Measurements from ENCODE around the gene NEK4. TPM values are rescaled to one million over a fixed set of nuclear protein-coding genes. Genes with fewer than 3 reads are reported as not detected.

NEK4 gene
- total and polyA plus RNA-seq, 2 experiments from 2014 or later: 12.4 to 14.7 TPM

- Histone ChIP-seq H3K27me3 (peaks cover 3% of the 10 kb centered on the region), H3K4me3 (no peak overlapping the region), H3K27ac (no peak overlapping the region), H3K36me3 (no peaks in the 10 kb centered on the region), H3K4me1 (ENCODE audit: low read depth) (no peaks in the 10 kb centered on the region), H3K9me3 (ENCODE audit: low read depth) (no peaks in the 10 kb centered on the region)
- DNase-seq (ENCODE audit: low read depth in 1 of 2, low spot score in 1 of 2): no peak
- no peak for TF ChIP-seq CTCF (IDR thresholded peaks at IDR 0.05; ENCODE audit: low read depth, low read length)
Measured at GRCh38 chr3:52809149-52809548, 38.4 kb upstream of the NEK4 start.

- no peak for TF ChIP-seq CTCF (IDR thresholded peaks at IDR 0.05; ENCODE audit: low read depth, low read length)
- H3K4me3 ChIP-seq: no peak overlapping the region
- no peaks in the 10 kb centered on the region for H3K9me3 ChIP-seq (ENCODE audit: low read depth)
- no peak for DNase-seq (ENCODE audit: low read depth in 1 of 2, low spot score in 1 of 2)
- H3K27me3 ChIP-seq: peaks cover 3% of the 10 kb centered on the region
- no peaks in the 10 kb centered on the region for H3K36me3 ChIP-seq
- H3K27ac ChIP-seq: no peak overlapping the region
- no peaks in the 10 kb centered on the region for H3K4me1 ChIP-seq (ENCODE audit: low read depth)
Measured at GRCh38 chr3:52805270-52806039, 34.7 kb upstream of the NEK4 start.

- H3K4me1 ChIP-seq (ENCODE audit: low read depth): no peaks in the 10 kb centered on the region
- no peaks in the 10 kb centered on the region for H3K27me3 ChIP-seq
- no peaks in the 10 kb centered on the region for H3K36me3 ChIP-seq
- TF ChIP-seq CTCF (IDR thresholded peaks at IDR 0.05; ENCODE audit: low read depth, low read length): no peak
- no peaks in the 10 kb centered on the region for H3K9me3 ChIP-seq (ENCODE audit: low read depth)
- no peak overlapping the region for H3K27ac ChIP-seq
- peak in 1 of 2 donors; percentile 11 for DNase-seq (ENCODE audit: low read depth in 1 of 2, low spot score in 1 of 2)
- no peak overlapping the region for H3K4me3 ChIP-seq
Measured at GRCh38 chr3:52801839-52802238, 31.1 kb upstream of the NEK4 start.

GRCh38 chr3:52800079-52800478 is 29.3 kb upstream of the NEK4 start:
- DNase-seq (ENCODE audit: low read depth in 1 of 2, low spot score in 1 of 2): peak in 1 of 2 donors; percentile 63
- Histone ChIP-seq H3K4me3 (no peak overlapping the region), H3K9me3 (ENCODE audit: low read depth) (no peaks in the 10 kb centered on the region), H3K27me3 (no peaks in the 10 kb centered on the region), H3K36me3 (no peaks in the 10 kb centered on the region), H3K27ac (no peak overlapping the region), H3K4me1 (ENCODE audit: low read depth) (no peaks in the 10 kb centered on the region)
- TF ChIP-seq CTCF (IDR thresholded peaks at IDR 0.05; ENCODE audit: low read depth, low read length): no peak

- no peaks in the 10 kb centered on the region for H3K36me3 ChIP-seq
- no peaks in the 10 kb centered on the region for H3K9me3 ChIP-seq (ENCODE audit: low read depth)
- no peak overlapping the region for H3K4me3 ChIP-seq
- no peaks in the 10 kb centered on the region for H3K4me1 ChIP-seq (ENCODE audit: low read depth)
- peak in 1 of 2 donors; percentile 9 for DNase-seq (ENCODE audit: low read depth in 1 of 2, low spot score in 1 of 2)
- no peak overlapping the region for H3K27ac ChIP-seq
- H3K27me3 ChIP-seq: no peaks in the 10 kb centered on the region
- TF ChIP-seq CTCF (IDR thresholded peaks at IDR 0.05; ENCODE audit: low read depth, low read length): peak; percentile 39
Measured at GRCh38 chr3:52798978-52799476, 28.3 kb upstream of the NEK4 start.

Data from cardiac muscle cell (in vitro differentiated cells and primary cell).